GM12865 (cell line): ENCODE results near the gene RAB37.
A peak's percentile ranks its signal among the peaks of the same experiment; 100 is the strongest.

Experiments
- DNase-seq: peaks from one replicate; pipeline ENCODE4 v3.0.0; 2010; ENCODE audit warnings: low read depth
- H3K4me3 ChIP-seq: 2 replicates; pipeline ENCODE4 v1.5.1; 2011; ENCODE audit warnings: mild to moderate bottlenecking, low read depth, low read length, control low read depth
- CTCF ChIP-seq: IDR thresholded peaks from 2 replicates; pipeline ENCODE4 v1.5.1; 2011; ENCODE audit warnings: low read length, control low read depth, low read depth, inconsistent platforms; ENCODE audit not compliant: insufficient read depth; ENCODE audit errors: missing control alignments

Gene RAB37

GRCh38 chr17:74736513-74737298, at the start of gene RAB37:
TSS of gene RAB37 (plus strand) at chr17:74737256. CDS start at chr17:74737273, 17 bp downstream.
- DNase-seq = peak; percentile 59
- peak within 1 kb of the TSS; percentile 43 for H3K4me3 ChIP-seq
- TF ChIP-seq CTCF = peak; percentile 68

- no peak overlapping the region for H3K4me3 ChIP-seq
- DNase-seq = no peak
- no peak for TF ChIP-seq CTCF
Measured at GRCh38 chr17:74687886-74688285, 49.2 kb upstream of the RAB37 start.

- peak; percentile 29 for DNase-seq
- H3K4me3 ChIP-seq = no peak overlapping the region
- no peak for TF ChIP-seq CTCF
Measured at GRCh38 chr17:74690409-74690825, 46.6 kb upstream of the RAB37 start.

GRCh38 chr17:74691151-74691550, 45.9 kb upstream of the RAB37 start:
- H3K4me3 ChIP-seq = no peak overlapping the region
- no peak for DNase-seq
- TF ChIP-seq CTCF = no peak

GRCh38 chr17:74694081-74694480, 43.0 kb upstream of the RAB37 start:
- no peak for DNase-seq
- TF ChIP-seq CTCF = no peak
- H3K4me3 ChIP-seq = no peak overlapping the region

- no peak for DNase-seq
- TF ChIP-seq CTCF = no peak
- no peak overlapping the region for H3K4me3 ChIP-seq
Measured at GRCh38 chr17:74695629-74696028, 41.4 kb upstream of the RAB37 start.

- TF ChIP-seq CTCF = no peak
- no peak overlapping the region for H3K4me3 ChIP-seq
- DNase-seq = peak; percentile 51
Measured at GRCh38 chr17:74697515-74697914, 39.5 kb upstream of the RAB37 start.
